Activated CD4-positive, alpha-beta T cell treated with anti-CD3 and anti-CD28 coated beads, Interleukin-2, Interleukin-4, amounts not matched to agents 100 ng/mL and 50 ng/mL, durations not matched to agents 16 hours and 8 hours (primary cell): ENCODE results near the gene IL9R.
"Not testable (repeated sequence)": the region's sequence is repeated elsewhere in the genome, so short reads cannot be mapped to it uniquely, and the experiment has no call there.

Experiments used
- DNase-seq: peaks from one replicate; pipeline ENCODE4 v3.0.0-alpha.2; 2020; ENCODE audit warnings: low spot score

Gene IL9R

GRCh38 chrX:155997436-155997835 lies at the start of gene IL9R:
Gene IL9R, plus strand, starts transcription at chrX:155997696. Its CDS starts 64 bp downstream, at chrX:155997760.
- peak; percentile 53 for DNase-seq

- no peak for DNase-seq
Measured at GRCh38 chrX:155949098-155949497, 48.4 kb upstream of the IL9R start.

GRCh38 chrX:155951237-155951789 lies 46.2 kb upstream of the IL9R start:
- DNase-seq, result no peak

GRCh38 chrX:155953055-155953454 lies 44.4 kb upstream of the IL9R start:
- DNase-seq, result no peak

- DNase-seq, result no peak
Measured at GRCh38 chrX:155954793-155955192, 42.7 kb upstream of the IL9R start.

- no peak for DNase-seq
Measured at GRCh38 chrX:155956099-155956498, 41.4 kb upstream of the IL9R start.

GRCh38 chrX:155956649-155957048 lies 40.8 kb upstream of the IL9R start:
- no peak for DNase-seq

GRCh38 chrX:155957843-155958242 lies 39.7 kb upstream of the IL9R start:
- DNase-seq, result no peak

- no peak for DNase-seq
Measured at GRCh38 chrX:155959018-155959587, 38.4 kb upstream of the IL9R start.

GRCh38 chrX:155962906-155963305 lies 34.6 kb upstream of the IL9R start:
- DNase-seq, result no peak

GRCh38 chrX:155966876-155967275 lies 30.6 kb upstream of the IL9R start:
- DNase-seq, result peak; percentile 31

- DNase-seq, result no peak
Measured at GRCh38 chrX:155967653-155968325, 29.7 kb upstream of the IL9R start.

- DNase-seq, result no peak
Measured at GRCh38 chrX:155968326-155968661, 29.2 kb upstream of the IL9R start.

GRCh38 chrX:155968791-155969190 lies 28.7 kb upstream of the IL9R start:
- DNase-seq, result no peak

GRCh38 chrX:155971658-155972057 lies 25.8 kb upstream of the IL9R start:
- not testable (repeated sequence) for DNase-seq

GRCh38 chrX:155972241-155972640 lies 25.3 kb upstream of the IL9R start:
- not testable (repeated sequence) for DNase-seq

- DNase-seq, result no peak
Measured at GRCh38 chrX:155983326-155983725, 14.2 kb upstream of the IL9R start.

- no peak for DNase-seq
Measured at GRCh38 chrX:155985208-155985607, 12.3 kb upstream of the IL9R start.

GRCh38 chrX:155986995-155987394 lies 10.5 kb upstream of the IL9R start:
- not testable (repeated sequence) for DNase-seq

GRCh38 chrX:155988859-155989258 lies 8.6 kb upstream of the IL9R start:
- no peak for DNase-seq

- no peak for DNase-seq
Measured at GRCh38 chrX:155993421-155993820, 4.1 kb upstream of the IL9R start.

- DNase-seq, result no peak
Measured at GRCh38 chrX:155995321-155995875, 2.1 kb upstream of the IL9R start.

GRCh38 chrX:155998116-155998515 lies 620 bp downstream of the IL9R start:
- DNase-seq, result no peak
